Cardiac muscle cell (in vitro differentiated cells and primary cell): Measurements from ENCODE around the gene ACADS. TPM values are rescaled to one million over a fixed set of nuclear protein-coding genes. Genes with fewer than 3 reads are reported as not detected.
A peak's percentile ranks its signal among the peaks of the same experiment; 100 is the strongest.

Experiments used
- DNase-seq, 2 donors: peaks; one replicate each; pipeline versions ENCODE4 v3.0.0 to v3.0.0-alpha.2; 2010 to 2017; ENCODE audit warnings: low read depth in 1 of 2, low spot score in 1 of 2
- H3K27ac ChIP-seq: fragments of 200-600 bp; sonication (generic); 2 replicates; pipeline ENCODE4 v1.5.1; 2016
- H3K27me3 ChIP-seq: fragments of 200-600 bp; sonication (generic); 2 replicates; pipeline ENCODE4 v1.6.0; 2016; ENCODE audit warnings: control low read depth
- H3K36me3 ChIP-seq: fragments of 200-600 bp; sonication (generic); 2 replicates; pipeline ENCODE4 v1.5.1; 2016; ENCODE audit warnings: control low read depth
- H3K4me1 ChIP-seq: fragments of 200-600 bp; sonication (generic); 2 replicates; pipeline ENCODE4 v1.8.1; 2017; ENCODE audit warnings: low read depth, mild to moderate bottlenecking, mixed run types
- H3K4me3 ChIP-seq: fragments of 200-600 bp; sonication (generic); 2 replicates; pipeline ENCODE4 v1.5.1; 2016; ENCODE audit warnings: mild to moderate bottlenecking
- H3K9me3 ChIP-seq: fragments of 200-600 bp; sonication (generic); 2 replicates; pipeline ENCODE4 v1.5.1; 2017; ENCODE audit warnings: low read depth, mild to moderate bottlenecking, control low read depth
- CTCF ChIP-seq: IDR thresholded peaks from 2 replicates; pipeline ENCODE4 v1.5.1; 2012; ENCODE audit warnings: low read depth, mild to moderate bottlenecking, low read length
- polyA plus RNA-seq: library from polyadenylated mRNA; unstranded; fragments of >200 nt; fragmentation: Nextera tagmentation; extraction: Ambion mirVana; gene quantifications from 2 replicates; pipeline ENCODE4 v1.2.1, GENCODE V29; 2016
- total RNA-seq: library from RNA; depleted of rRNA; stranded (reverse); fragments of >200 nt; gene quantifications from 2 replicates; pipeline ENCODE4 v1.2.3, GENCODE V29; 2016

The ACADS gene
- total RNA-seq (34.3 and 59.8 TPM in 2 replicates), polyA plus RNA-seq (35.9 and 77.1 TPM in 2 replicates)

- peaks cover 4% of the 10 kb centered on the region for H3K4me1 ChIP-seq
- H3K4me3 ChIP-seq, result peak within 1 kb of the TSS; percentile 42
- H3K9me3 ChIP-seq, result no peaks in the 10 kb centered on the region
- TF ChIP-seq CTCF, result no peak
- no peaks in the 10 kb centered on the region for H3K27me3 ChIP-seq
- DNase-seq, result peak; percentile 87 to 94
- H3K27ac ChIP-seq, result no peak within 1 kb of the TSS
- H3K36me3 ChIP-seq, result peaks cover 20% of the 10 kb centered on the region
Measured at GRCh38 chr12:120725659-120726509, at the start of gene ACADS. Gene ACADS, plus strand, starts transcription at chr12:120725826. Its CDS starts 60 bp downstream, at chr12:120725886.

- Histone ChIP-seq H3K27me3 (no peaks in the 10 kb centered on the region), H3K36me3 (no peaks in the 10 kb centered on the region), H3K9me3 (no peaks in the 10 kb centered on the region), H3K4me3 (no peak overlapping the region), H3K4me1 (no peaks in the 10 kb centered on the region), H3K27ac (no peak overlapping the region)
- TF ChIP-seq CTCF, result no peak
- peak in 1 of 2 donors; percentile 27 for DNase-seq
Measured at GRCh38 chr12:120677765-120678473, 47.7 kb upstream of the ACADS start.

GRCh38 chr12:120678572-120678971, 47.1 kb upstream of the ACADS start:
- no peaks in the 10 kb centered on the region for H3K4me1 ChIP-seq
- no peaks in the 10 kb centered on the region for H3K9me3 ChIP-seq
- no peak for TF ChIP-seq CTCF
- DNase-seq, result no peak
- H3K36me3 ChIP-seq, result no peaks in the 10 kb centered on the region
- no peaks in the 10 kb centered on the region for H3K27me3 ChIP-seq
- no peak overlapping the region for H3K27ac ChIP-seq
- H3K4me3 ChIP-seq, result no peak overlapping the region

GRCh38 chr12:120680165-120680738, 45.4 kb upstream of the ACADS start:
- Histone ChIP-seq H3K27me3 (no peaks in the 10 kb centered on the region), H3K9me3 (no peaks in the 10 kb centered on the region), H3K27ac (no peak overlapping the region), H3K4me1 (no peaks in the 10 kb centered on the region), H3K4me3 (no peak overlapping the region), H3K36me3 (no peaks in the 10 kb centered on the region)
- no peak for DNase-seq
- no peak for TF ChIP-seq CTCF

- Histone ChIP-seq H3K4me3 (no peak overlapping the region), H3K36me3 (no peaks in the 10 kb centered on the region), H3K27ac (no peak overlapping the region), H3K9me3 (no peaks in the 10 kb centered on the region), H3K4me1 (peaks cover 16% of the 10 kb centered on the region), H3K27me3 (no peaks in the 10 kb centered on the region)
- peak in 1 of 2 donors; percentile 27 for DNase-seq
- TF ChIP-seq CTCF, result no peak
Measured at GRCh38 chr12:120684523-120684932, 41.1 kb upstream of the ACADS start.
